HepG2 (cell line): ENCODE data around the gene WTAP.

ENCODE experiments used
- ARHGAP35 ChIP-seq: sonication (generic); formaldehyde crosslinking; IDR thresholded peaks from 2 replicates; pipeline ENCODE4 v1.9.0; 2022; ENCODE audit warnings: mild to moderate bottlenecking, inconsistent platforms, moderate library complexity, missing genetic modification reagents, borderline replicate concordance
- ESRRA ChIP-seq: sonication (generic); formaldehyde crosslinking; IDR thresholded peaks from 2 replicates; pipeline ENCODE4 v1.5.1; 2020; ENCODE audit warnings: mild to moderate bottlenecking, low read depth, missing genetic modification reagents
- JUN ChIP-seq: sonication (generic); formaldehyde crosslinking; IDR thresholded peaks from 2 replicates; pipeline ENCODE4 v1.4.0; 2020; ENCODE audit warnings: mild to moderate bottlenecking, missing genetic modification reagents
- MEIS1 ChIP-seq: sonication (generic); formaldehyde crosslinking; IDR thresholded peaks from 2 replicates; pipeline ENCODE4 v1.9.0; 2021; ENCODE audit warnings: mild to moderate bottlenecking, missing genetic modification reagents, moderate library complexity, borderline replicate concordance
- POLR2A ChIP-seq, 2 experiments: IDR thresholded peaks; 2 replicates each; pipeline ENCODE4 v1.6.1; 2011; ENCODE audit warnings: low read depth in 2 of 2, low read length in 2 of 2, mild to moderate bottlenecking in 1 of 2, moderate library complexity in 1 of 2; ENCODE audit not compliant: insufficient read depth in 1 of 2
- RBFOX2 ChIP-seq: fragments of 200-400 bp; formaldehyde crosslinking; IDR thresholded peaks from 2 replicates; pipeline ENCODE4 v1.6.1; 2017; ENCODE audit warnings: low read depth, mild to moderate bottlenecking, low read length
- RFX5 ChIP-seq: IDR thresholded peaks from 2 replicates; pipeline ENCODE4 v1.6.1; 2011; ENCODE audit warnings: low read depth, low read length, improper control_type of control experiment
- RNF2 ChIP-seq: fragments of 450-650 bp; conservative IDR thresholded peaks from 2 replicates; pipeline ENCODE4 v1.6.1; 2016; ENCODE audit warnings: low read depth
- TF ChIP-seq, protein P1 (sequence below): sonication (generic); formaldehyde crosslinking; IDR thresholded peaks from 2 replicates; pipeline ENCODE4 v1.5.1; 2020; ENCODE audit warnings: mild to moderate bottlenecking, missing genetic modification reagents
- TF ChIP-seq, protein P2 (sequence below): sonication (generic); formaldehyde crosslinking; IDR thresholded peaks from 2 replicates; pipeline ENCODE4 v1.4.0; 2020; ENCODE audit warnings: mild to moderate bottlenecking, missing genetic modification reagents
- TF ChIP-seq, protein P3 (sequence below), 2 experiments: IDR thresholded peaks; 2 replicates each; pipeline ENCODE4 v1.6.1; 2011 to 2012; ENCODE audit warnings: low read length in 2 of 2, borderline replicate concordance in 1 of 2, low read depth in 1 of 2, mild to moderate bottlenecking in 1 of 2, moderate library complexity in 1 of 2
- TF ChIP-seq, protein P4 (sequence below): sonication (generic); formaldehyde crosslinking; IDR thresholded peaks from 2 replicates; pipeline ENCODE4 v1.5.1; 2020; ENCODE audit warnings: mild to moderate bottlenecking, missing genetic modification reagents, moderate library complexity
- TF ChIP-seq, protein P5 (sequence below): sonication (generic); formaldehyde crosslinking; conservative IDR thresholded peaks from 2 replicates; pipeline ENCODE4 v1.4.0; 2020; ENCODE audit warnings: missing genetic modification reagents

DNA sequence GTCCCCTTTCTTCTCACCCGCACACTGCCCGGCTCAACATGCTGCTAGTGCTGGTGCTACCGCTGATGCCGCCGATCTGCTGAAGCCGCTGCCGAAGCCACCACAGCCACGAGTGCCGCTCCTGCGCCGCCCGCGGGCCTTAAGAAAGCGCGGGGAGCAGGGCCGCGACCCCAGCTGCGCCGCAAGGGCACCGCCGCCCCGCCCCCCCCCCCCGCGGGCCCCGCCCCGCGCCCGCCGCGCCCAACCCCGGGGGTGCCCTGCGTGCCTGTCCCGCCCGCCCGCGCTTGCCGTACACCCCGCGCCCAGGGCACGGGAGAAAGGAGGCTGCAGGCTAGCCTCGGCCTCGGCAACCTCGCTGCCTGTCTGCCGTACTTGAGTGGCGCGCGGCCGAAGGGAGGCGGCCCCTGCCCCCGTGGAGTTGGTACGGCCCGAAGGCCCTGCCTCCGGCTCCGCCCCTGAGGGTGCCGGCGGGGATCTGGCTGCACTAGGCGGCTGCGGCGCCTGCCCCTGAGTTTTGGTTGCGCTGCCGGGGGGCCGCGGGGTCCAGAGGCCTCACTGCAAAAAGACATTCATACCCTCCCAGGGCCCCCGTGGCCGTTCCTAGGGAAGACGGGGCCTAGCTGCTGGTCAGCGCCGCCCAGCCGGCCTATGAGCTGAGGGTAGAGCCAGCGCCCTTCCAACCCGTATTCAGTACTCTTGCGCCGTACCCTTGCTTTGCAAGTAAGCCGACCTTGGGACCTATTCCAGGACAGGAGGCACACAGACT lies 34.0 kb upstream of the WTAP start, which contains the start of gene SOD2:
- peak; percentile 52; the same call in 1 of the 2 replicates for TF ChIP-seq ARHGAP35
- TF ChIP-seq MEIS1 (CRISPR knock-in tag), result peak; percentile 57; the same call in 1 of the 2 replicates
- TF ChIP-seq, protein P1, sequence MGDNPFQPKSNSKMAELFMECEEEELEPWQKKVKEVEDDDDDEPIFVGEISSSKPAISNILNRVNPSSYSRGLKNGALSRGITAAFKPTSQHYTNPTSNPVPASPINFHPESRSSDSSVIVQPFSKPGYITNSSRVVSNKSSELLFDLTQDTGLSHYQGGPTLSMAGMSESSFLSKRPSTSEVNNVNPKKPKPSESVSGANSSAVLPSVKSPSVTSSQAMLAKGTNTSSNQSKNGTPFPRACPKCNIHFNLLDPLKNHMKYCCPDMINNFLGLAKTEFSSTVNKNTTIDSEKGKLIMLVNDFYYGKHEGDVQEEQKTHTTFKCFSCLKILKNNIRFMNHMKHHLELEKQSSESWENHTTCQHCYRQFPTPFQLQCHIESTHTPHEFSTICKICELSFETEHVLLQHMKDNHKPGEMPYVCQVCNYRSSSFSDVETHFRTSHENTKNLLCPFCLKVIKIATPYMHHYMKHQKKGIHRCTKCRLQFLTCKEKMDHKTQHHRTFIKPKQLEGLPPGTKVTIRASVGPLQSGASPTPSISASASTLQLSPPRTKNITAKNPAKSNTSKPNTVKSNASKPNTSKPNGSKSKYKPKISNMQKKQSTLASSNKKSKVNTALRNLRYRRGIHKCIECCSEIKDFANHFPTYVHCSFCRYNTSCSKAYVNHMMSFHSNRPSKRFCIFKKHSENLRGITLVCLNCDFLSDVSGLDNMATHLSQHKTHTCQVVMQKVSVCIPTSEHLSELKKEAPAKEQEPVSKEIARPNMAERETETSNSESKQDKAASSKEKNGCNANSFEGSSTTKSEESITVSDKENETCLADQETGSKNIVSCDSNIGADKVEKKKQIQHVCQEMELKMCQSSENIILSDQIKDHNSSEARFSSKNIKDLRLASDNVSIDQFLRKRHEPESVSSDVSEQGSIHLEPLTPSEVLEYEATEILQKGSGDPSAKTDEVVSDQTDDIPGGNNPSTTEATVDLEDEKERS, result no peak
- TF ChIP-seq, protein P2, sequence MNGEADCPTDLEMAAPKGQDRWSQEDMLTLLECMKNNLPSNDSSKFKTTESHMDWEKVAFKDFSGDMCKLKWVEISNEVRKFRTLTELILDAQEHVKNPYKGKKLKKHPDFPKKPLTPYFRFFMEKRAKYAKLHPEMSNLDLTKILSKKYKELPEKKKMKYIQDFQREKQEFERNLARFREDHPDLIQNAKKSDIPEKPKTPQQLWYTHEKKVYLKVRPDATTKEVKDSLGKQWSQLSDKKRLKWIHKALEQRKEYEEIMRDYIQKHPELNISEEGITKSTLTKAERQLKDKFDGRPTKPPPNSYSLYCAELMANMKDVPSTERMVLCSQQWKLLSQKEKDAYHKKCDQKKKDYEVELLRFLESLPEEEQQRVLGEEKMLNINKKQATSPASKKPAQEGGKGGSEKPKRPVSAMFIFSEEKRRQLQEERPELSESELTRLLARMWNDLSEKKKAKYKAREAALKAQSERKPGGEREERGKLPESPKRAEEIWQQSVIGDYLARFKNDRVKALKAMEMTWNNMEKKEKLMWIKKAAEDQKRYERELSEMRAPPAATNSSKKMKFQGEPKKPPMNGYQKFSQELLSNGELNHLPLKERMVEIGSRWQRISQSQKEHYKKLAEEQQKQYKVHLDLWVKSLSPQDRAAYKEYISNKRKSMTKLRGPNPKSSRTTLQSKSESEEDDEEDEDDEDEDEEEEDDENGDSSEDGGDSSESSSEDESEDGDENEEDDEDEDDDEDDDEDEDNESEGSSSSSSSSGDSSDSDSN (CRISPR knock-in tag), result peak; percentile 99
- TF ChIP-seq RFX5, result peak; percentile 31; the same call in 1 of the 2 replicates
- TF ChIP-seq, protein P3, sequence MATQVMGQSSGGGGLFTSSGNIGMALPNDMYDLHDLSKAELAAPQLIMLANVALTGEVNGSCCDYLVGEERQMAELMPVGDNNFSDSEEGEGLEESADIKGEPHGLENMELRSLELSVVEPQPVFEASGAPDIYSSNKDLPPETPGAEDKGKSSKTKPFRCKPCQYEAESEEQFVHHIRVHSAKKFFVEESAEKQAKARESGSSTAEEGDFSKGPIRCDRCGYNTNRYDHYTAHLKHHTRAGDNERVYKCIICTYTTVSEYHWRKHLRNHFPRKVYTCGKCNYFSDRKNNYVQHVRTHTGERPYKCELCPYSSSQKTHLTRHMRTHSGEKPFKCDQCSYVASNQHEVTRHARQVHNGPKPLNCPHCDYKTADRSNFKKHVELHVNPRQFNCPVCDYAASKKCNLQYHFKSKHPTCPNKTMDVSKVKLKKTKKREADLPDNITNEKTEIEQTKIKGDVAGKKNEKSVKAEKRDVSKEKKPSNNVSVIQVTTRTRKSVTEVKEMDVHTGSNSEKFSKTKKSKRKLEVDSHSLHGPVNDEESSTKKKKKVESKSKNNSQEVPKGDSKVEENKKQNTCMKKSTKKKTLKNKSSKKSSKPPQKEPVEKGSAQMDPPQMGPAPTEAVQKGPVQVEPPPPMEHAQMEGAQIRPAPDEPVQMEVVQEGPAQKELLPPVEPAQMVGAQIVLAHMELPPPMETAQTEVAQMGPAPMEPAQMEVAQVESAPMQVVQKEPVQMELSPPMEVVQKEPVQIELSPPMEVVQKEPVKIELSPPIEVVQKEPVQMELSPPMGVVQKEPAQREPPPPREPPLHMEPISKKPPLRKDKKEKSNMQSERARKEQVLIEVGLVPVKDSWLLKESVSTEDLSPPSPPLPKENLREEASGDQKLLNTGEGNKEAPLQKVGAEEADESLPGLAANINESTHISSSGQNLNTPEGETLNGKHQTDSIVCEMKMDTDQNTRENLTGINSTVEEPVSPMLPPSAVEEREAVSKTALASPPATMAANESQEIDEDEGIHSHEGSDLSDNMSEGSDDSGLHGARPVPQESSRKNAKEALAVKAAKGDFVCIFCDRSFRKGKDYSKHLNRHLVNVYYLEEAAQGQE (IDR thresholded peaks at IDR 0.05; ENCODE audit: borderline replicate concordance in 1 of 2, low read depth in 1 of 2, low read length in 2 of 2), result peak; percentile 1 to 81
- TF ChIP-seq, protein P4, sequence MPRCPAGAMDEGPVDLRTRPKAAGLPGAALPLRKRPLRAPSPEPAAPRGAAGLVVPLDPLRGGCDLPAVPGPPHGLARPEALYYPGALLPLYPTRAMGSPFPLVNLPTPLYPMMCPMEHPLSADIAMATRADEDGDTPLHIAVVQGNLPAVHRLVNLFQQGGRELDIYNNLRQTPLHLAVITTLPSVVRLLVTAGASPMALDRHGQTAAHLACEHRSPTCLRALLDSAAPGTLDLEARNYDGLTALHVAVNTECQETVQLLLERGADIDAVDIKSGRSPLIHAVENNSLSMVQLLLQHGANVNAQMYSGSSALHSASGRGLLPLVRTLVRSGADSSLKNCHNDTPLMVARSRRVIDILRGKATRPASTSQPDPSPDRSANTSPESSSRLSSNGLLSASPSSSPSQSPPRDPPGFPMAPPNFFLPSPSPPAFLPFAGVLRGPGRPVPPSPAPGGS (CRISPR knock-in tag), result peak; percentile 92; the same call in 1 of the 2 replicates
- no peak for TF ChIP-seq JUN (CRISPR knock-in tag)
- peak; percentile 20; the same call in 1 of the 2 replicates for TF ChIP-seq RNF2
- TF ChIP-seq RBFOX2, result peak; percentile 98
- TF ChIP-seq, protein P5, sequence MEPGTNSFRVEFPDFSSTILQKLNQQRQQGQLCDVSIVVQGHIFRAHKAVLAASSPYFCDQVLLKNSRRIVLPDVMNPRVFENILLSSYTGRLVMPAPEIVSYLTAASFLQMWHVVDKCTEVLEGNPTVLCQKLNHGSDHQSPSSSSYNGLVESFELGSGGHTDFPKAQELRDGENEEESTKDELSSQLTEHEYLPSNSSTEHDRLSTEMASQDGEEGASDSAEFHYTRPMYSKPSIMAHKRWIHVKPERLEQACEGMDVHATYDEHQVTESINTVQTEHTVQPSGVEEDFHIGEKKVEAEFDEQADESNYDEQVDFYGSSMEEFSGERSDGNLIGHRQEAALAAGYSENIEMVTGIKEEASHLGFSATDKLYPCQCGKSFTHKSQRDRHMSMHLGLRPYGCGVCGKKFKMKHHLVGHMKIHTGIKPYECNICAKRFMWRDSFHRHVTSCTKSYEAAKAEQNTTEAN, result no peak; the same call in 1 of the 2 replicates
- TF ChIP-seq ESRRA (CRISPR knock-in tag), result peak; percentile 96
- peak; percentile 94 to 96 for TF ChIP-seq POLR2A (IDR thresholded peaks at IDR 0.05; ENCODE audit: insufficient read depth in 1 of 2, low read depth in 2 of 2, low read length in 2 of 2)
